ENCODE measurements around the gene TRPV3. TPM values are rescaled to one million over a fixed set of nuclear protein-coding genes. Genes with fewer than 3 reads are reported as not detected.

Gene TRPV3
- total and polyA plus RNA-seq, 2 of the 13 experiments (the other 11 are each of a cell fraction or from before 2014, with no cell fraction given): 0.90 to 1.0 TPM

DNA sequence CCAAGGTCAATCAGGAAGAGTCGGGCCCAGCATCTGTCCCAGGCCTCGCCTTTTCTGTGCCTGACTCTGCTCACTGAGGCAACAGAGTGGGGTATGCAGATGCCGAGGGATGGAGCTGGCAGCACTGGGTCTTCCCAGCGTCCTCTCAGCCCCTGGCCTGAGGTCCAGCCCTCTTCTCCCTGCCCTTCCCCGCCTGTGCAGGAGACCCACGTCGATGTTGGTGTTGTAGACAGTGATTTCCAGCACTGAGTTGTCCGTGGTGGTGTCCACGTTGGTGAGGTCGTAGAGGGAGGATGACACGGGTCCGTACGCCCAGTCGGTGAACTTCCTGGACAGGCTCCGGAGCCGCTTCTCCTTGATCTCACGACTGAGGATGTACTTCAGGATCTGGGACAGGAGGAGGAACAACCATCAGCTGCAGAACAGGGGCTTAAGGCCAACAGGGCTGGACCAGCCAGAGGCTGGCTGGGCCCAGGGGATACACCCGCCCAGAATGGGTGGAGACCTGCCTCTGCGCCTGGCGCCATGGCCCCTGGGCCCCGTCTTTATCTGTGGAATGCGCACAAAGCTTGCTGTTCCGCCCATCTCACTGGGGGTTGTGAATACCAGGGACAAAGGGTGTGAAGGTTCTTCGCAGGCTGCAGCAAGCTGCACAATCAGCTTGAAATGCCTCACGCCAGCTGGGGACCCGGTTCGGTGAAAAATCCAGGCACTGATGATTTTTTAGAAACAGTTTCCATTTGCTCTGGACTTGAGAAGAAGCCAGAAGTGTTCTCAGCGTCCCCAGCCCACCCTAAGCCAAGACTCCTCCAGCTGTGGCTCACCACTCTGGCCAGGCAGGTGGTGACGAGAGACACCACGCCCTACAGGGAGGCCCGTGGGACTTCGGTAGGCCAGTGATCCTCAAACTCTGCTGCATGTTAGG, 27.5 kb downstream of the TRPV3 start (continued):
- TF ChIP-seq, protein P1, sequence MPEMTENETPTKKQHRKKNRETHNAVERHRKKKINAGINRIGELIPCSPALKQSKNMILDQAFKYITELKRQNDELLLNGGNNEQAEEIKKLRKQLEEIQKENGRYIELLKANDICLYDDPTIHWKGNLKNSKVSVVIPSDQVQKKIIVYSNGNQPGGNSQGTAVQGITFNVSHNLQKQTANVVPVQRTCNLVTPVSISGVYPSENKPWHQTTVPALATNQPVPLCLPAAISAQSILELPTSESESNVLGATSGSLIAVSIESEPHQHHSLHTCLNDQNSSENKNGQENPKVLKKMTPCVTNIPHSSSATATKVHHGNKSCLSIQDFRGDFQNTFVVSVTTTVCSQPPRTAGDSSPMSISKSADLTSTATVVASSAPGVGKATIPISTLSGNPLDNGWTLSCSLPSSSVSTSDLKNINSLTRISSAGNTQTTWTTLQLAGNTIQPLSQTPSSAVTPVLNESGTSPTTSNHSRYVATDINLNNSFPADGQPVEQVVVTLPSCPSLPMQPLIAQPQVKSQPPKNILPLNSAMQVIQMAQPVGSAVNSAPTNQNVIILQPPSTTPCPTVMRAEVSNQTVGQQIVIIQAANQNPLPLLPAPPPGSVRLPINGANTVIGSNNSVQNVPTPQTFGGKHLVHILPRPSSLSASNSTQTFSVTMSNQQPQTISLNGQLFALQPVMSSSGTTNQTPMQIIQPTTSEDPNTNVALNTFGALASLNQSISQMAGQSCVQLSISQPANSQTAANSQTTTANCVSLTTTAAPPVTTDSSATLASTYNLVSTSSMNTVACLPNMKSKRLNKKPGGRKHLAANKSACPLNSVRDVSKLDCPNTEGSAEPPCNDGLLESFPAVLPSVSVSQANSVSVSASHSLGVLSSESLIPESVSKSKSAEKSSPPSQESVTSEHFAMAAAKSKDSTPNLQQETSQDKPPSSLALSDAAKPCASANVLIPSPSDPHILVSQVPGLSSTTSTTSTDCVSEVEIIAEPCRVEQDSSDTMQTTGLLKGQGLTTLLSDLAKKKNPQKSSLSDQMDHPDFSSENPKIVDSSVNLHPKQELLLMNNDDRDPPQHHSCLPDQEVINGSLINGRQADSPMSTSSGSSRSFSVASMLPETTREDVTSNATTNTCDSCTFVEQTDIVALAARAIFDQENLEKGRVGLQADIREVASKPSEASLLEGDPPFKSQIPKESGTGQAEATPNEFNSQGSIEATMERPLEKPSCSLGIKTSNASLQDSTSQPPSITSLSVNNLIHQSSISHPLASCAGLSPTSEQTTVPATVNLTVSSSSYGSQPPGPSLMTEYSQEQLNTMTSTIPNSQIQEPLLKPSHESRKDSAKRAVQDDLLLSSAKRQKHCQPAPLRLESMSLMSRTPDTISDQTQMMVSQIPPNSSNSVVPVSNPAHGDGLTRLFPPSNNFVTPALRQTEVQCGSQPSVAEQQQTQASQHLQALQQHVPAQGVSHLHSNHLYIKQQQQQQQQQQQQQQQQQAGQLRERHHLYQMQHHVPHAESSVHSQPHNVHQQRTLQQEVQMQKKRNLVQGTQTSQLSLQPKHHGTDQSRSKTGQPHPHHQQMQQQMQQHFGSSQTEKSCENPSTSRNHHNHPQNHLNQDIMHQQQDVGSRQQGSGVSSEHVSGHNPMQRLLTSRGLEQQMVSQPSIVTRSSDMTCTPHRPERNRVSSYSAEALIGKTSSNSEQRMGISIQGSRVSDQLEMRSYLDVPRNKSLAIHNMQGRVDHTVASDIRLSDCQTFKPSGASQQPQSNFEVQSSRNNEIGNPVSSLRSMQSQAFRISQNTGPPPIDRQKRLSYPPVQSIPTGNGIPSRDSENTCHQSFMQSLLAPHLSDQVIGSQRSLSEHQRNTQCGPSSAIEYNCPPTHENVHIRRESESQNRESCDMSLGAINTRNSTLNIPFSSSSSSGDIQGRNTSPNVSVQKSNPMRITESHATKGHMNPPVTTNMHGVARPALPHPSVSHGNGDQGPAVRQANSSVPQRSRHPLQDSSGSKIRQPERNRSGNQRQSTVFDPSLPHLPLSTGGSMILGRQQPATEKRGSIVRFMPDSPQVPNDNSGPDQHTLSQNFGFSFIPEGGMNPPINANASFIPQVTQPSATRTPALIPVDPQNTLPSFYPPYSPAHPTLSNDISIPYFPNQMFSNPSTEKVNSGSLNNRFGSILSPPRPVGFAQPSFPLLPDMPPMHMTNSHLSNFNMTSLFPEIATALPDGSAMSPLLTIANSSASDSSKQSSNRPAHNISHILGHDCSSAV (CRISPR knock-in tag; IDR thresholded peaks at IDR 0.05; ENCODE audit: borderline replicate concordance): no peak
- TF ChIP-seq ZKSCAN8 (CRISPR knock-in tag; IDR thresholded peaks at IDR 0.05; ENCODE audit: borderline replicate concordance) (no peak), CCDC6 (CRISPR knock-in tag; IDR thresholded peaks at IDR 0.05) (0 out of 2 replicates have a peak, but pooled peaks have one; percentile 49), DNMT1 (CRISPR knock-in tag; IDR thresholded peaks at IDR 0.05) (no peak), ZBTB7B (CRISPR knock-in tag; IDR thresholded peaks at IDR 0.05) (peak; percentile 66; the same call in 1 of the 2 replicates), ZNF839 (CRISPR knock-in tag; IDR thresholded peaks at IDR 0.05; ENCODE audit: borderline replicate concordance) (no peak), HMG20B (CRISPR knock-in tag; conservative IDR thresholded peaks at IDR 0.05) (0 out of 2 replicates have a peak, but pooled peaks have one; percentile 34), ONECUT2 (CRISPR knock-in tag; IDR thresholded peaks at IDR 0.05) (no peak), ZNF543 (CRISPR knock-in tag; IDR thresholded peaks at IDR 0.05) (no peak), ZFX (CRISPR knock-in tag; IDR thresholded peaks at IDR 0.05; ENCODE audit: low read depth) (peak; percentile 52; the same call in 1 of the 2 replicates), FOXA1 (IDR thresholded peaks at IDR 0.05) (no peak), FOXA1 (CRISPR knock-in tag; IDR thresholded peaks at IDR 0.05) (no peak)
- TF ChIP-seq, protein P2, sequence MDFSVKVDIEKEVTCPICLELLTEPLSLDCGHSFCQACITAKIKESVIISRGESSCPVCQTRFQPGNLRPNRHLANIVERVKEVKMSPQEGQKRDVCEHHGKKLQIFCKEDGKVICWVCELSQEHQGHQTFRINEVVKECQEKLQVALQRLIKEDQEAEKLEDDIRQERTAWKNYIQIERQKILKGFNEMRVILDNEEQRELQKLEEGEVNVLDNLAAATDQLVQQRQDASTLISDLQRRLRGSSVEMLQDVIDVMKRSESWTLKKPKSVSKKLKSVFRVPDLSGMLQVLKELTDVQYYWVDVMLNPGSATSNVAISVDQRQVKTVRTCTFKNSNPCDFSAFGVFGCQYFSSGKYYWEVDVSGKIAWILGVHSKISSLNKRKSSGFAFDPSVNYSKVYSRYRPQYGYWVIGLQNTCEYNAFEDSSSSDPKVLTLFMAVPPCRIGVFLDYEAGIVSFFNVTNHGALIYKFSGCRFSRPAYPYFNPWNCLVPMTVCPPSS (IDR thresholded peaks at IDR 0.05): no peak
- TF ChIP-seq, protein P3, sequence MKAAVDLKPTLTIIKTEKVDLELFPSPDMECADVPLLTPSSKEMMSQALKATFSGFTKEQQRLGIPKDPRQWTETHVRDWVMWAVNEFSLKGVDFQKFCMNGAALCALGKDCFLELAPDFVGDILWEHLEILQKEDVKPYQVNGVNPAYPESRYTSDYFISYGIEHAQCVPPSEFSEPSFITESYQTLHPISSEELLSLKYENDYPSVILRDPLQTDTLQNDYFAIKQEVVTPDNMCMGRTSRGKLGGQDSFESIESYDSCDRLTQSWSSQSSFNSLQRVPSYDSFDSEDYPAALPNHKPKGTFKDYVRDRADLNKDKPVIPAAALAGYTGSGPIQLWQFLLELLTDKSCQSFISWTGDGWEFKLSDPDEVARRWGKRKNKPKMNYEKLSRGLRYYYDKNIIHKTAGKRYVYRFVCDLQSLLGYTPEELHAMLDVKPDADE (CRISPR knock-in tag; IDR thresholded peaks at IDR 0.05): no peak
- TF ChIP-seq, protein P4, sequence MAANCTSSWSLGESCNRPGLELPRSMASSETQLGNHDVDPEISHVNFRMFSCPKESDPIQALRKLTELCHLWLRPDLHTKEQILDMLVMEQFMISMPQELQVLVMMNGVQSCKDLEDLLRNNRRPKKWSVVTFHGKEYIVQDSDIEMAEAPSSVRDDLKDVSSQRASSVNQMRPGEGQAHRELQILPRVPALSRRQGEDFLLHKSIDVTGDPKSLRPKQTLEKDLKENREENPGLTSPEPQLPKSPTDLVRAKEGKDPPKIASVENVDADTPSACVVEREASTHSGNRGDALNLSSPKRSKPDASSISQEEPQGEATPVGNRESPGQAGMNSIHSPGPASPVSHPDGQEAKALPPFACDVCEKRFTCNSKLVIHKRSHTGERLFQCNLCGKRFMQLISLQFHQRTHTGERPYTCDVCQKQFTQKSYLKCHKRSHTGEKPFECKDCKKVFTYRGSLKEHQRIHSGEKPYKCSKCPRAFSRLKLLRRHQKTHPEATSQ (CRISPR knock-in tag; IDR thresholded peaks at IDR 0.05; ENCODE audit: borderline replicate concordance): no peak
